Lung (tissue), 16 donors: ENCODE data around the gene KRTAP19-5. TPM values are rescaled to one million over a fixed set of nuclear protein-coding genes. Genes with fewer than 3 reads are reported as not detected.
"Not testable (repeated sequence)": the region's sequence is repeated elsewhere in the genome, so short reads cannot be mapped to it uniquely, and the experiment has no call there.

Experiments
- ATAC-seq: fragments of 200-7000 bp; cut with Tn5 transposase; one replicate; pipeline ENCODE4 v1.9.1; 2020; ENCODE audit warnings: moderate number of reproducible peaks; ENCODE audit not compliant: insufficient read depth, low FRiP score
- DNase-seq, 3 donors: peaks; one replicate each; pipeline ENCODE4 v3.0.0-alpha.2; 2013 to 2017
- H3K27ac ChIP-seq, 2 donors: one replicate each; pipeline ENCODE4 v1.5.1; 2013; ENCODE audit warnings: mild to moderate bottlenecking in 2 of 2, moderate library complexity in 2 of 2, control low read depth in 1 of 2, inconsistent platforms in 1 of 2, low read depth in 1 of 2, low read length in 1 of 2
- H3K27me3 ChIP-seq, 3 donors: one replicate each; pipeline ENCODE4 v1.5.1; 2013; ENCODE audit warnings: low read length in 2 of 3; ENCODE audit not compliant: control insufficient read depth in 3 of 3, insufficient read depth in 3 of 3
- H3K36me3 ChIP-seq, 4 donors: one replicate each; pipeline ENCODE4 v1.5.1; 2013; ENCODE audit warnings: low read length in 4 of 4, mild to moderate bottlenecking in 1 of 4, moderate library complexity in 1 of 4; ENCODE audit not compliant: control insufficient read depth in 4 of 4, insufficient read depth in 4 of 4
- H3K4me1 ChIP-seq, 5 donors: one replicate each; pipeline ENCODE4 v1.5.1; 2013; ENCODE audit warnings: low read length in 5 of 5, mild to moderate bottlenecking in 2 of 5, moderate library complexity in 1 of 5; ENCODE audit not compliant: control insufficient read depth in 5 of 5, insufficient read depth in 5 of 5
- H3K4me3 ChIP-seq: one replicate; pipeline ENCODE4 v1.5.1; 2013; ENCODE audit warnings: mild to moderate bottlenecking, control low read depth, moderate library complexity
- H3K9ac ChIP-seq, 2 donors: one replicate each; pipeline ENCODE4 v1.5.1; 2013; ENCODE audit warnings: low read length in 2 of 2, control low read depth in 1 of 2; ENCODE audit not compliant: insufficient read depth in 1 of 2
- H3K9me3 ChIP-seq, 4 donors: one replicate each; pipeline ENCODE4 v1.5.1; 2013; ENCODE audit warnings: low read length in 3 of 4, mild to moderate bottlenecking in 1 of 4, moderate library complexity in 1 of 4; ENCODE audit not compliant: control insufficient read depth in 4 of 4, insufficient read depth in 3 of 4
- WGBS, 2 donors: extraction: QIAGEN DNeasy Blood & Tissue Kit; methylation state at CpG; one replicate each; pipeline ENCODE4 v1.1.7; 2013; 5-methylcytosine and 5-hydroxymethylcytosine counted together
- long read RNA-seq, 5 donors: transcript quantifications; one replicate each; lab custom pipeline, GENCODE V29; 2026
- polyA plus RNA-seq, 2 donors: library from polyadenylated mRNA; stranded (reverse); fragments of 200-250 nt; gene quantifications; one replicate each; pipeline ENCODE4 v1.2.1, GENCODE V29; 2013
- total RNA-seq, 2 donors: library from RNA; depleted of rRNA in 1 of 2; stranded (reverse); fragments of >200 nt in 1 of 2; gene quantifications; one replicate each; pipeline ENCODE4 v1.2.1, GENCODE V29; 2014 to 2021
- TF ChIP-seq, protein P1 (sequence below): IDR thresholded peaks from 2 replicates; pipeline ENCODE4 v1.5.1; 2012; ENCODE audit warnings: mild to moderate bottlenecking; ENCODE audit errors: control extremely low read depth, extremely low read depth
- donor health status: control.
- donor health status: control.
- donor health status: Bipolar disorder and iron deficiency.
- donor health status: healthy.
- donor health status: DM: yes; HTN: yes; CAD: no.

The KRTAP19-5 gene
- total RNA-seq = not detected
- not detected for polyA plus RNA-seq
- long read RNA-seq, donor 1 = 0 reads
- long read RNA-seq, donor 2 = 0 reads
- long read RNA-seq, donor 3 = 0 reads
- long read RNA-seq, donor 4 = 0 reads
- long read RNA-seq, donor 5 = 0 reads

DNA sequence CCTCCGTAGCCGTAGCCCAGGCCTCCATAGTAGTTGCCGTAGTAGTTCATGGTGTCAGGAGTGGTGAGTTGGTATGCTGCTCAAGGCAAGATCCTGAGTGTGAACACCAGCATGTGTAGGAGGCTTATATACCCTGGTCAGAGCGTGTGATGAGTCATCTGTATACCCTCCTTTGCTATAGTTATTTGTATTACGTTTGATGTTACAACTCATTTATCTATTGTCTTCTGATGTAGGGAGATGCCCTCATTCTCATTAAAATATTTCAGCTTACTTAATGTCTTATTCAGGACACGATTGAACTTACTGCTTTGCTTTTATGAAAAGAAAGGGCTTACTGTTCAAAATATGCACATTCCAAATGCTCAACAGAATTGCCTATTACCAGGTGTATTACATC lies at the start of gene KRTAP19-5:
KRTAP19-5 (minus strand) TSS at position 101 of the 400 bp plus-strand sequence; CDS start at position 50, 51 bp downstream.
- no peak for DNase-seq
- Histone ChIP-seq H3K9me3 (no peaks in the 10 kb centered on the region), H3K27me3 (no peaks in the 10 kb centered on the region), H3K4me1 (no peaks in the 10 kb centered on the region), H3K36me3 (no peaks in the 10 kb centered on the region), H3K4me3 (no peak within 1 kb of the TSS), H3K27ac (no peak within 1 kb of the TSS), H3K9ac (no peak within 1 kb of the TSS)
- TF ChIP-seq, protein P1, sequence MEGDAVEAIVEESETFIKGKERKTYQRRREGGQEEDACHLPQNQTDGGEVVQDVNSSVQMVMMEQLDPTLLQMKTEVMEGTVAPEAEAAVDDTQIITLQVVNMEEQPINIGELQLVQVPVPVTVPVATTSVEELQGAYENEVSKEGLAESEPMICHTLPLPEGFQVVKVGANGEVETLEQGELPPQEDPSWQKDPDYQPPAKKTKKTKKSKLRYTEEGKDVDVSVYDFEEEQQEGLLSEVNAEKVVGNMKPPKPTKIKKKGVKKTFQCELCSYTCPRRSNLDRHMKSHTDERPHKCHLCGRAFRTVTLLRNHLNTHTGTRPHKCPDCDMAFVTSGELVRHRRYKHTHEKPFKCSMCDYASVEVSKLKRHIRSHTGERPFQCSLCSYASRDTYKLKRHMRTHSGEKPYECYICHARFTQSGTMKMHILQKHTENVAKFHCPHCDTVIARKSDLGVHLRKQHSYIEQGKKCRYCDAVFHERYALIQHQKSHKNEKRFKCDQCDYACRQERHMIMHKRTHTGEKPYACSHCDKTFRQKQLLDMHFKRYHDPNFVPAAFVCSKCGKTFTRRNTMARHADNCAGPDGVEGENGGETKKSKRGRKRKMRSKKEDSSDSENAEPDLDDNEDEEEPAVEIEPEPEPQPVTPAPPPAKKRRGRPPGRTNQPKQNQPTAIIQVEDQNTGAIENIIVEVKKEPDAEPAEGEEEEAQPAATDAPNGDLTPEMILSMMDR = no peak
- 83 to 89% methylated on average over 6 of the region's 6 CpGs for WGBS, 2 donors
- ATAC-seq = no peak

- Histone ChIP-seq H3K4me1 (no peaks in the 10 kb centered on the region), H3K9me3 (no peaks in the 10 kb centered on the region), H3K27me3 (no peaks in the 10 kb centered on the region), H3K9ac (no peak within 1 kb of the TSS), H3K27ac (no peak within 1 kb of the TSS), H3K36me3 (no peaks in the 10 kb centered on the region), H3K4me3 (no peak within 1 kb of the TSS)
- 78 to 90% methylated on average over 1 of the region's 1 CpG for WGBS, 2 donors
- TF ChIP-seq, protein P1 = no peak
- no peak for ATAC-seq
- DNase-seq = no peak
Measured at GRCh38 chr21:30541764-30542163, 39.8 kb upstream of the KRTAP19-5 start, which contains the start of gene KRTAP19-6. Gene KRTAP19-6 (minus strand): TSS chr21:30541864. CDS start chr21:30541833, 31 bp downstream.

DNA sequence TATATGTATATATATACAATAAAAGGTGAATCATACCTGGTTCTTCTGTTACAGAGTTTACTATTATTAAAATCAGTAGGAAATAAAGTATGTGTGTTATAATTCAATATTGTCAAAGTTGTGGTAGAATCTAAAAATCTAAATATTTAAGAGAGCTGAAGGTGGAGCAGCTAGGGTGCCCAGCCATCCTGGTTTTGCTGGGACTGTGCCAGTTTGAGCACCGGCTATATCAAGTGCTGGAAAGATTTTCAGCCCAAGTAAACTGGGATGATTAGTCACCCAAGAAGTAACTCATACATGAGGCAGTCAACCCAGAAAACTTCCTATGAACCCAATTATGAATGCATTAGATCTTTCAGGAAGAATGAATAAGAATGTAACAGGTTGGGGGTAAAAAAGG lies 16.9 kb upstream of the KRTAP19-5 start:
- H3K27me3 ChIP-seq = no peaks in the 10 kb centered on the region
- TF ChIP-seq, protein P1 = no peak
- ATAC-seq (no peak), DNase-seq (no peak)
- no peak overlapping the region for H3K9ac ChIP-seq
- no peaks in the 10 kb centered on the region for H3K36me3 ChIP-seq
- H3K4me1 ChIP-seq = no peaks in the 10 kb centered on the region
- WGBS, 2 donors = 84 to 85% methylated on average over 1 of the region's 1 CpG
- no peak overlapping the region for H3K27ac ChIP-seq
- H3K9me3 ChIP-seq = no peaks in the 10 kb centered on the region
- no peak overlapping the region for H3K4me3 ChIP-seq

GRCh38 chr21:30515681-30516080 lies 13.7 kb upstream of the KRTAP19-5 start:
- TF ChIP-seq, protein P1 = no peak
- ATAC-seq (no peak), DNase-seq (no peak)
- Histone ChIP-seq H3K4me3 (no peak overlapping the region), H3K27ac (no peak overlapping the region), H3K9ac (no peak overlapping the region), H3K4me1 (no peaks in the 10 kb centered on the region), H3K9me3 (no peaks in the 10 kb centered on the region), H3K27me3 (no peaks in the 10 kb centered on the region), H3K36me3 (no peaks in the 10 kb centered on the region)
- WGBS, 2 donors = 66 to 86% methylated on average over 1 of the region's 1 CpG

GRCh38 chr21:30505621-30506205 lies 3.8 kb upstream of the KRTAP19-5 start:
- not testable (repeated sequence) for H3K4me1 ChIP-seq, H3K9ac ChIP-seq, H3K4me3 ChIP-seq, H3K36me3 ChIP-seq, ATAC-seq, H3K27me3 ChIP-seq, H3K9me3 ChIP-seq, H3K27ac ChIP-seq
- DNase-seq = peak in 1 of 3 donors; percentile 3
- WGBS, 2 donors = 26 to 29% methylated on average over 4 of the region's 4 CpGs
